GM04504 (cell line): ENCODE measurements around the gene AHDC1.
"Not testable (repeated sequence)": the region's sequence is repeated elsewhere in the genome, so short reads cannot be mapped to it uniquely, and the experiment has no call there.

Source experiments
- DNase-seq: peaks from one replicate; pipeline ENCODE4 v3.0.0-alpha.2; 2012; ENCODE audit warnings: low read depth

AHDC1 gene

DNA sequence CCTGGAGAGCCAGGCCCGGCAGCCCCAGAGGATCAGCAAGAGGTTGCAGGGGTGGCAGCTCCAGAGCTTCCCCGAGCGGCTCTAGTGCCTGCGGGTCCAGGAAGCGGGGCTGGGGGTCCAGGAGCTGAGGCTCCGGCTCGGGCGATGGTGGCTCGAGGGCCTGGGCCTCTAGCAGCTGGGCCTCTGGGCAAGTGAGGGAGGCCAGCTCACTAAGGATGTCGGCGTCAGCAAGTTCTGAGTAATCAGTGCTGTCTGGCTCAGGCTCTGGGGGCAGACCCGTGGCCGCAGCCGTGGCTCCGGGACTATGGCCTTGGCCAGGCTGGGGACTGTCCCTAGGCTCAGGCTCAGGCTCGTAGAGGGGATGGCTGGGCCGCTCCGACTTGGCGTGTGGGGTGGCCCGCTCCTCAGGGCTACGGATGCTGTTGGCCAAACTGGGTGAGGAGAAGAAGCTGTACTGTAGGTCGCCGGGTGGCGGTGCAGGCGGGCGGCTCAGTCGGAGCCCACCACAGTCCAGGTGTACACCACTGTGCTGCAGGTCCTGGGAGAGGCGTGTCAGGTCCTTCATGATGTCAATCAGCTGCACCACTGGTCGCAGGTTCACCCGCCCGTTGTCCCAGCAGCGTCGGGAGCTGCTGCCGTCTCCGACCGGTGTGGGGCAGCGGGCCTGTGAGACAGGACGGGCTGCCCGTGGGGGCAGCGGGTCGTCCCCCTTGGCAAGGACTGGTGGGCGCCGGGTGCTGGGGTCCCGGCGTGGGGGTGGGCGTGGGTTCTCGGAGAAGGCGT is 52.6 kb downstream of the AHDC1 start:
- no peak for DNase-seq

GRCh38 chr1:27550510-27551169 is 53.3 kb downstream of the AHDC1 start:
- no peak for DNase-seq

- DNase-seq, result no peak
Observed at GRCh38 chr1:27549807-27550408, 54.0 kb downstream of the AHDC1 start.

DNA sequence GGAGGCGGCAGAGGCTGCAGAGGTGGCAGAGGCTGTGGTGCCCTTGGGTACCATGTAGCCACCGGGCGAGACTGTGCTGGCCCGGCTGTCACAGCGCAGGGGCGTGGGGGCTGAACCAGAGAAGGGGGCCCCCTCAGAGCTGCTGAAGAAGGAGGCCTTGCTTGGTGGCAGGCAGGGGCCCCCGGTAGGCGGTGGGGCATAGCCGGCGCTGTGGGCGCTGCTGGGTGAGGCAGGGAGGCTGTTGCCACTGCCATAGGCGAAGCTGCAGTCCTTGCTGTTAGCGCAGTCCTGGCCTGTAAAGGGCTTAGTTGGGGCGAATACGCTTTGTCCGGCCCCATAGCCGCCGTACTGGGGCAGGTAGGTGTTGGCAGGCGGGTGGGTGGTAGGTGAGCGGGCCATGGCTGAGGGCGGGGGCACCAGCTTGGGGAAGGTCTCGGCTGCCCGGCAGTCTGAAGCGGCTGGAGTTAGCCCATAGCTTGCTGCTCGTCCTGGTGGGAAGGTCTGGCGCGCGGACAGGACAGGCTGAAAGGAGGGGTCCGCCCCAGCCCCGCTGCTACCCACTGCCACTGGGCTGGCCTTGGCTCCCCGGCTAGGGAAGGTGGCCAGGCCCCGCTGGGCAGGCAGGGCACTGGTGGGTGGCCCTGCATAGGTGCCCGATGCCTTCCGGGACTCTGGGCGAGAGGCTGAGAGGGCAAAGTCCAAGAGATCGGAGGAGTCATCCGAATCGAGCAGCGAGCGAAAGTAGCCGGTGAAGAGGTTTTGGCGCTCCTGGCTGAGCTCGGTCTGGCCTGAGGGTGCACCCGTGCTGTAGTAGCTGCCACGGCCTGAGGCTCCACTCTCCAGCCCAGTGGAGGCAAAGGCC is 54.9 kb downstream of the AHDC1 start:
- no peak for DNase-seq

DNA sequence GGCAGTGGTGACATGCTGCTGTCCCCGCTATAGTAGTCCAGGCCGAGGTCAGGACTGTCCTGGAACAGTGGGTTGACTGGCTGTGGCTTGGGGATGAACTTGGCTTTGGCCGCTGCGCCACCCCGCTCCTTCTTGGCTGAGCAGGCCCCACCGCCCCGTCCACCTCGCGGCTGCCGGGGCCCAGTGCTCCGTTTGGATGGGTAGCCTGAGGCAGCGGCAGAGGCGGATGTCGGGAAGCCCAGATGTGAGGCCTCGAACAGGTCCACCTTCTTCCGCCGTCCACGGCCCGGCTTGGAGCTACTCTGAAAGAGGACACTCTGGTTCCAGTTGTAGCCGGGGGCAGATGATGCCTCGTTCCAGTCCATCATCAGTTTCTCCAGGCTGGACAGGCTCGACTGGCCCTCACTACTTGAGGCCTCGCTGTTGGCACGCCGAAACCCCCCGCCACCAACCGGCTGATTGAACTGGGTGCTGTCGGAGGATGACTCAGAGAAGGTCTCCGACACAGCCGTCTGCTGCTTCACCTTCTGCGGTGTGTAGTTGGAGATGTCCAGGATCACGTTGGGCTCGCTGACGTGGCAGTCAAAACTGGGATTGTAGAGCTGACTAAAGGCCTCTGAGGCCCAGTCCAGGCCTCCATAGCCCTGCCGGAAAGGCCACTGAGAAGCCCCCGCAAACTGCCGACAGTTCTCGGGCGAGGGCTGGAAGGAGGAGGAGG is 55.6 kb downstream of the AHDC1 start:
- no peak for DNase-seq

- DNase-seq, result no peak
Observed at GRCh38 chr1:27547220-27548116, 56.5 kb downstream of the AHDC1 start.

DNA sequence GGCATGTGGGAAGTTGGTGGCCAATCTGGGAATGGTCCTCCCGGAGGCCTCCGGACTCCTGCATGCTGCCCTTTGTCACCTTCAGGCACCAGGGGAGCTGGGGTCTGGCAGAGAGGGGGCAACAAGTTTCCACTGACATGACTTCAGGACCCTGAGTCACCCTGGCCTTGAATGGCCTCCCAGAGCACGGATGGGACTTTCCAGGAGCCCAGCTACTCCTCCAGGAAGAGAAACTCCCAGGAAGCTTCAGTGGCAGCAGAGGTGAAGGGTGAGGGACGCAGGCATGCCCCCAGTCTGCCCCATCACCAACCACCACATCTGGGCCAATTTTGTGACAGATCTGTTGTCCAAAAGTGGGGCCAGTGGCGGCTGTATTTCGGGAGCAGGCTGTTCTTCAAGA is 58.1 kb downstream of the AHDC1 start:
- DNase-seq, result no peak

DNA sequence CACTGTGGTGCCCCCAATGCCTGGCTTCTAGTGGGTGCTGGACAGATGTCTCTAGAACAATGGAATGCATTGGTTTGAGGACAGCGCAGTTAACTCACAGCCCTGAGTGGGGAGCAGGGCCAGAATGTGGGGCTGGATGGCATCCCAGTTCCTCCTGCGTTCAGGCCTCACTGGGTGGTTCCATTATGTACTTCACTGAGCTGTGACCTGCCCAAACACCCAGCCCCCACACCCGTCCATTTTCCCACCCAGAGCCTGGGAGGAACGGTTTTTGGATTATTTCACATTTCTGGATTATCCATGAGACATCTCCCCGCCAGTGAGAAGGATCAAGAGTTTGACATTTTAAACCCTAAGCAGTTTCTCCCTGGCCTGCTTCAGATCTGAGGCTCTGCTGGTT is 58.7 kb downstream of the AHDC1 start:
- peak; percentile 51 for DNase-seq

DNA sequence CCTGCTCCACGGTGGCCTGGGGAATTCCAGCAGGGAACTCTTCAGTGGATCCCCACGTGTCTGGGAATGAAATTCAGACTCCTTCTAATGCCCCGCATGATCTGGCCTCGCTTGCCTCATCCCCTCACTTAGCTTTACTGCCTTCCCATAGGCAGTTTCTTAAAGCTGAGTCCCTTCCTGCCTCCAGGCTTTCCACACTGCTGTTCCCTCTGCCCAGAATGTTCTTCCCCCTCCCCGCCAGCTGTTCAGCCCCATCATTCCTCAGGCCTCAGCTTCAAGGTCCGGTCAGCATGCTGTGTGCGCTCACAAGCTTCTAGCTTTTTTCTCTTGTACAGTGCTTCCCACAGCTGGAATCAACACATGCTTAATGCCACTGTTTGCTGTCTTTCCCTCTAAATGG is 59.1 kb downstream of the AHDC1 start:
- DNase-seq, result no peak

DNA sequence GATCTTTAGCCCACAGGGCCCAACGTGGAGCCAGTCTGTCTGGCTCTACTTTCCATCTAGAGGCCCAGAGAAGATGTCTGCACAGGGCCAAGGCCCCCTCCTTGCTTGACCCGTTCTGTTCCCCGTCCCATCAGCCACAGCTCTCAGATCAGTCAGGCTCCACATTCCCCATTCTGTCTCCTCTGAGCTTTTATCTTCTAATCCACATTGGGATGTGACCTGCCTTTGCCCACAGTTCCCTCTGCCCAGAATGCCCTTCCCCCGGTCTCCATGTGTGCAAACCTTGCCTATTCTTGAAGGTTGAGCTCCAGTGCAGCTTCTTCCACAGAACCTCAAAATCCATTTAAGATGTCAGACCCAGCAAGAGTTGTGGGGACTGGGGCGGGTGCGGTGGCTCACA is 60.7 kb downstream of the AHDC1 start:
- no peak for DNase-seq

DNA sequence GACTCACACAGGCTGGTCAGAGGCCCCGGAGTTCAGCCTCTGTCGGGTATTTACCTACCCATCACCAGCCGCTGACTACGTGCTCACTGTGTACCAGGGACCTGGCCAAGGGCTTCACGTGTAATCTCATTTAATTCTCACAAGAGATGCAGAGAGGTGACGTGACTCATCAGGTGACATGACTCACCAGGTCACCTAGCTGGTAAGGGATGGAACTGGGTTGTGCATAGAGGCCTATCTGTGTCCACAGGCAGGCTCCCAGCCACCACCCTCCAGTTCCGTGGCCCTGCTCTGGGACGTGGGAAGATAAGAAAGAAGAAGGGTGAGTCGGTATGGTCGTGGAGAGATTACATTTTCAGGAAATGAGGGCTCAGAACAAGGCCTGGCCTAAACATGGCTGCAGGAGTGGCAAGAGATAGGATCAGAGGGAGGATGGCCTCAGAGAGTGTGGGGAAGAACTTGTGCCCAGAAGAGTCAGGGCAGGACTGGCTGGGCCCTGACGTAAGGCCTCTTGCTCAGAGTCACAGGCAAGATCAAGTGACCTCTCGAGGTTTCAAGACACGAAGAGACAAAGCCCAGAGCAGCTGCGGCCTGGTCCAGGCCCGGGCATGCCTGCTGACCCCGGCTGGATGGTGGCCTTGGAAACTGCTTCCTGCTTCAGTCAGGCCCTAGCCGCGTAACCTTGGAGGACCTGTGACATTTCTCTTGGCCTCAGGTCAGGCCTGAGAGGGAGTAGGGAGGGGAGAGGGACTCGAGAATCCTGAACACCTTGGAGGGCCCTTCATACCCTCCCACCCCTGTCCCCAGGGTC is 61.3 kb downstream of the AHDC1 start:
- DNase-seq, result no peak

DNA sequence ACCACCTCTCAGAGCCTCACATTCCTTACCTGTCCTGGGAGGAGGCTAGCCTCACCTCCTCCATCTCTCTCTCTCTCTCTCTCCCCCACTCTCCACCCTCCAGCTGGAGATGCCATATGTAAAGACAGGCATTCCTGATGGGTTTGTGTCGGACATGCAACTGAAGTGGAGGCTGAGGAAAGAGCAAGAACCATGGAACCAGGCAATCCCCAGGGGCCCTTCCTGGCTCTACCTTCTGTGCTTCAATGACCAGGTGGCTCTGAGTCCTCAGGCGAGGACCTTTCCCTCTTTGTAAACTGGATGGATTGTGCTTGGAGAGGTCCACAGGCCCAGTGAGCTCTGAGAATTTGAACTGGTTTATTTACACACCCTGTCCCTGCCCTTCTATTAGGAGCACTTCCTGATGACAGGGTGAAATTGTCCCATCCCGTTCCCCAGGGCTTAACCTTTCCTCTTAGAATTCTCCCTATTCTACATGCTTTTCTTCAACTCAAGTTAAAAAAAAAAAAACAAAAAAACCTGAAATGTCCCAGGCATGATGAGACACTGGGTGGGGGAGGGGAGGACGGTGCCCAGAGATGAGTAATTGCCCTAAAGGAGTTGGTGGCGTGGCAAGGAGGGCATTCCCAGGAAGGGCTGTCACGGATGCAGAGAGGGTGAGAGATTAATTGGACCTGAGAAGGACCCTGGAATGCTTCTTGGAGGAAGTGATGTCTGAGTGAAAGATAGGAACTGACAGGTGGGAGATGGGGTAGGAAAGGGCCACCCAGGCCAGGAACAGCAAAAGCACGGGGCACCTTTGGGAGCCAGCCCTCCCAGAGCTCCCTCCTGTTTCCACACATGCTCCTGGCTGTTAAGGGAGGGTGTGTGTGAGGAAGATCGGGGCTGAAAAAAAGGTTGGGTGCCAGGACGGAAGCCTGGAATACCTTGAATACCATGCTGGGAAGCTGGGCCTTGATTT is 63.8 kb downstream of the AHDC1 start:
- DNase-seq, result peak; percentile 77

- no peak for DNase-seq
Observed at GRCh38 chr1:27538793-27539192, 65.2 kb downstream of the AHDC1 start.

DNA sequence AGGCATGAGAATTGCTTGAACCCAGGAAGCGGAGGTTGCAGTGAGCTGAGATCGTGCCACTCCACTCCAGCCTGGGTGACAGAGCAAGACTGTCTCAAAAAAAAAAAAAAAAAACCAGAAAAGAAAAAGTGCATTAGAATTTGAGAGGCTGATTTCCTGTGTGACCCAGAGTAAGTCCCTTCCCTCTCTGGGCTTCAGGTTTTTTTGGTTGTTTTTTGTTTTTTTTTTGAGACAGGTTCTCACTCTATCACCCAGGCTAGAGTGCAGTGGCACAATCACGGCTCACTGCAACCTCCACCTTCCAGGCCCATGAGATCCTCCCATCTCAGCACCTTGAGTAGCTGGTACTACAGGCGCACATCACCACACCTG is 65.7 kb downstream of the AHDC1 start:
- not testable (repeated sequence) for DNase-seq

GRCh38 chr1:27536767-27537166 is 67.2 kb downstream of the AHDC1 start:
- peak; percentile 69 for DNase-seq

GRCh38 chr1:27536010-27536757 is 67.8 kb downstream of the AHDC1 start:
- DNase-seq, result no peak

- no peak for DNase-seq
Observed at GRCh38 chr1:27535386-27535785, 68.6 kb downstream of the AHDC1 start.
